K562 (cell line): ENCODE measurements around the gene SNUPN. TPM values are rescaled to one million over a fixed set of nuclear protein-coding genes. Genes with fewer than 3 reads are reported as not detected.

Experiments
- ASH1L ChIP-seq: fragments of 450-650 bp; IDR thresholded peaks from 2 replicates; pipeline ENCODE4 v1.6.1; 2018; ENCODE audit warnings: borderline replicate concordance, mild to moderate bottlenecking, low read depth; ENCODE audit not compliant: partially characterized antibody
- CSDE1 ChIP-seq, 2 experiments: fragments of 450-650 bp; IDR thresholded peaks; 2 replicates each; pipeline ENCODE4 v1.6.1; 2016; ENCODE audit warnings: mild to moderate bottlenecking in 1 of 2
- DMBX1 ChIP-seq: fragments of 250-450 bp; sonication (Bioruptor Pico); IDR thresholded peaks from 2 replicates; pipeline ENCODE4 v1.8.0; 2022; ENCODE audit warnings: inconsistent platforms, mild to moderate bottlenecking, moderate library complexity, borderline replicate concordance
- FOXA1 ChIP-seq: fragments of 450-650 bp; IDR thresholded peaks from 2 replicates; pipeline ENCODE4 v1.6.1; 2016; ENCODE audit warnings: mild to moderate bottlenecking, borderline replicate concordance
- MXD1 ChIP-seq: fragments of 250-450 bp; sonication (Bioruptor Pico); IDR thresholded peaks from 2 replicates; pipeline ENCODE4 v1.8.0; 2021; ENCODE audit warnings: borderline replicate concordance, mild to moderate bottlenecking, moderate library complexity; ENCODE audit not compliant: poor library complexity, severe bottlenecking
- MYNN ChIP-seq, 2 experiments: sonication (generic); formaldehyde crosslinking in 1 of 2; IDR thresholded peaks; 2 replicates each; pipeline versions ENCODE4 v1.5.0 to v1.6.1; 2016 to 2020; ENCODE audit warnings: antibody characterized with exemption in 1 of 2, missing genetic modification reagents in 1 of 2
- NELFE ChIP-seq: IDR thresholded peaks from 2 replicates; pipeline ENCODE4 v1.6.1; 2011; ENCODE audit warnings: mild to moderate bottlenecking; ENCODE audit not compliant: insufficient read depth, insufficient read length
- NFXL1 ChIP-seq: fragments of 450-650 bp; formaldehyde crosslinking; IDR thresholded peaks from 2 replicates; pipeline ENCODE4 v1.4.0; 2021; ENCODE audit warnings: mild to moderate bottlenecking
- NR2C2 ChIP-seq, 2 experiments: fragments of 200-800 bp in 1 of 2; sonication (Bioruptor generic) in 1 of 2; sonication (generic) in 1 of 2; formaldehyde crosslinking in 1 of 2; IDR thresholded peaks; 2 replicates each; pipeline versions ENCODE4 v1.6.1 to v1.8.0; 2016 to 2022; ENCODE audit warnings: mild to moderate bottlenecking in 1 of 2, missing compliant biosample characterization in 1 of 2, missing genetic modification characterization in 1 of 2, missing genetic modification reagents in 1 of 2
- POLR2A ChIP-seq: fragments of 450-650 bp; conservative IDR thresholded peaks from 2 replicates; pipeline ENCODE4 v1.6.1; 2016
- PYGO2 ChIP-seq: fragments of 450-650 bp; IDR thresholded peaks from 2 replicates; pipeline ENCODE4 v1.6.1; 2016; ENCODE audit warnings: mild to moderate bottlenecking, missing genetic modification characterization, moderate library complexity, missing compliant biosample characterization
- RERE ChIP-seq: sonication (generic); formaldehyde crosslinking; IDR thresholded peaks from 2 replicates; pipeline ENCODE4 v1.8.0; 2023; ENCODE audit warnings: missing genetic modification reagents, mild to moderate bottlenecking, borderline replicate concordance
- SNAPC5 ChIP-seq: fragments of 250-450 bp; sonication (Bioruptor Pico); IDR thresholded peaks from 2 replicates; pipeline ENCODE4 v1.8.0; 2021; ENCODE audit warnings: moderate library complexity, mild to moderate bottlenecking, inconsistent platforms
- ZBTB12 ChIP-seq: fragments of 250-450 bp; sonication (Bioruptor Pico); IDR thresholded peaks from 2 replicates; pipeline ENCODE4 v1.4.0; 2020
- ZFP1 ChIP-seq: fragments of 450-650 bp; formaldehyde crosslinking; IDR thresholded peaks from 2 replicates; pipeline ENCODE4 v1.4.0; 2020; ENCODE audit warnings: mild to moderate bottlenecking, mixed read lengths
- ZFP36 ChIP-seq: fragments of 150-350 bp; IDR thresholded peaks from 2 replicates; pipeline ENCODE4 v1.6.1; 2018; ENCODE audit warnings: low read length, low read depth; ENCODE audit not compliant: partially characterized antibody
- ZNF253 ChIP-seq: fragments of 250-450 bp; sonication (Bioruptor Pico); conservative IDR thresholded peaks from 2 replicates; pipeline ENCODE4 v1.6.1; 2021; ENCODE audit warnings: mild to moderate bottlenecking
- ZNF445 ChIP-seq: fragments of 250-450 bp; sonication (Bioruptor Pico); IDR thresholded peaks from 2 replicates; pipeline ENCODE4 v1.4.0; 2020; ENCODE audit warnings: low read depth, mild to moderate bottlenecking, moderate library complexity
- ZNF551 ChIP-seq: fragments of 250-450 bp; sonication (Bioruptor Pico); IDR thresholded peaks from 2 replicates; pipeline ENCODE4 v1.5.0; 2021; ENCODE audit warnings: mild to moderate bottlenecking, moderate library complexity
- ZSCAN32 ChIP-seq: fragments of 450-650 bp; formaldehyde crosslinking; IDR thresholded peaks from 2 replicates; pipeline ENCODE4 v1.4.0; 2020; ENCODE audit warnings: mild to moderate bottlenecking, moderate library complexity
- polyA plus RNA-seq, 8 experiments: library from polyadenylated mRNA; depleted of rRNA in 4 of 8; stranded (reverse) in 5 of 8; unstranded in 3 of 8; fragments of >200 nt; fragmentation: Nextera tagmentation in 2 of 8; fragmentation: Illumina TruSeq in 1 of 8; extraction: Ambion mirVana in 2 of 8; extraction: Trizol in 1 of 8; gene quantifications; 2 replicates each; pipeline versions ENCODE4 v1.2.1 to v1.2.3, GENCODE V29; 2011 to 2014; ENCODE audit warnings: inconsistent platforms in 1 of 8, missing spikeins in 1 of 8
- total RNA-seq, 7 experiments: library from RNA; depleted of rRNA in 6 of 7; stranded (reverse); fragments of >200 nt in 6 of 7; fragmentation: Illumina TruSeq in 2 of 7; extraction: Trizol in 2 of 7; gene quantifications; 2 replicates each; pipeline versions ENCODE4 v1.2.1 to v1.2.3, GENCODE V29; 2011 to 2021; ENCODE audit warnings: low replicate concordance in 1 of 7

SNUPN gene
- total and polyA plus RNA-seq, 9 of the 15 experiments (the other 6 are each of a cell fraction or from before 2014, with no cell fraction given): 32.2 to 78.3 (median 40.0) TPM

GRCh38 chr15:75647370-75648155 lies 22.0 kb upstream of the SNUPN start, which contains the start of gene SNX33 (continued):
- TF ChIP-seq CSDE1 (IDR thresholded peaks at IDR 0.05): no peak
- no peak for TF ChIP-seq PYGO2
- TF ChIP-seq ZNF253 (CRISPR knock-in tag): no peak
- no peak for TF ChIP-seq NFXL1 (CRISPR knock-in tag)
- TF ChIP-seq NR2C2 (CRISPR knock-in tag; IDR thresholded peaks at IDR 0.05): no peak
- no peak for TF ChIP-seq NR2C2 (tag; IDR thresholded peaks at IDR 0.05)
- no peak for TF ChIP-seq NELFE
- no peak for TF ChIP-seq DMBX1 (CRISPR knock-in tag)
- TF ChIP-seq SNAPC5 (CRISPR knock-in tag): no peak
- TF ChIP-seq ZSCAN32 (CRISPR knock-in tag): no peak
- TF ChIP-seq RERE: no peak
- TF ChIP-seq ZNF551 (CRISPR knock-in tag): no peak
- TF ChIP-seq ZBTB12 (CRISPR knock-in tag): no peak
- no peak for TF ChIP-seq ZNF445 (CRISPR knock-in tag)
- TF ChIP-seq ZFP1: no peak
- no peak for TF ChIP-seq MYNN (IDR thresholded peaks at IDR 0.05)
- TF ChIP-seq MYNN (CRISPR knock-in tag; IDR thresholded peaks at IDR 0.05): no peak
- peak; percentile 75 for TF ChIP-seq POLR2A
- no peak for TF ChIP-seq FOXA1
- no peak for TF ChIP-seq MXD1 (CRISPR knock-in tag)
- peak; percentile 17 for TF ChIP-seq ZFP36
- TF ChIP-seq ASH1L: no peak
